ENCODE results near the gene PHLDB2.

GRCh38 chr3:111911446-111911845, 52.4 kb downstream of the PHLDB2 start:
- no peak for TF ChIP-seq HCFC1 (IDR thresholded peaks at IDR 0.05; ENCODE audit: low read length)
- TF ChIP-seq CHD4 (IDR thresholded peaks at IDR 0.05) = no peak
- no peak for TF ChIP-seq SP1 (IDR thresholded peaks at IDR 0.05; ENCODE audit: low read depth, low read length)
- TF ChIP-seq POLR2A (IDR thresholded peaks at IDR 0.05; ENCODE audit: low read depth, low read length) = no peak
- TF ChIP-seq NR2C2 (IDR thresholded peaks at IDR 0.05; ENCODE audit: borderline replicate concordance, control insufficient read depth, insufficient read length, low read depth) = no peak
- TF ChIP-seq SUZ12 (IDR thresholded peaks at IDR 0.05; ENCODE audit: unreplicated experiment) = no peak
- TF ChIP-seq, protein P1, sequence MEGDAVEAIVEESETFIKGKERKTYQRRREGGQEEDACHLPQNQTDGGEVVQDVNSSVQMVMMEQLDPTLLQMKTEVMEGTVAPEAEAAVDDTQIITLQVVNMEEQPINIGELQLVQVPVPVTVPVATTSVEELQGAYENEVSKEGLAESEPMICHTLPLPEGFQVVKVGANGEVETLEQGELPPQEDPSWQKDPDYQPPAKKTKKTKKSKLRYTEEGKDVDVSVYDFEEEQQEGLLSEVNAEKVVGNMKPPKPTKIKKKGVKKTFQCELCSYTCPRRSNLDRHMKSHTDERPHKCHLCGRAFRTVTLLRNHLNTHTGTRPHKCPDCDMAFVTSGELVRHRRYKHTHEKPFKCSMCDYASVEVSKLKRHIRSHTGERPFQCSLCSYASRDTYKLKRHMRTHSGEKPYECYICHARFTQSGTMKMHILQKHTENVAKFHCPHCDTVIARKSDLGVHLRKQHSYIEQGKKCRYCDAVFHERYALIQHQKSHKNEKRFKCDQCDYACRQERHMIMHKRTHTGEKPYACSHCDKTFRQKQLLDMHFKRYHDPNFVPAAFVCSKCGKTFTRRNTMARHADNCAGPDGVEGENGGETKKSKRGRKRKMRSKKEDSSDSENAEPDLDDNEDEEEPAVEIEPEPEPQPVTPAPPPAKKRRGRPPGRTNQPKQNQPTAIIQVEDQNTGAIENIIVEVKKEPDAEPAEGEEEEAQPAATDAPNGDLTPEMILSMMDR (IDR thresholded peaks at IDR 0.05 in 2 of 3, conservative IDR thresholded peaks at IDR 0.05 in 1 of 3; ENCODE audit: control insufficient read depth in 2 of 3, extremely low read depth in 1 of 3, insufficient read depth in 1 of 3, low read depth in 3 of 3, low read length in 3 of 3) = no peak
- TF ChIP-seq MAX (IDR thresholded peaks at IDR 0.05; ENCODE audit: low read depth, low read length) = no peak
- TF ChIP-seq ZBTB11 (CRISPR knock-in tag; IDR thresholded peaks at IDR 0.05) = no peak
- no peak for TF ChIP-seq SPI1 (IDR thresholded peaks at IDR 0.05; ENCODE audit: borderline replicate concordance, insufficient read depth, low read depth, low read length)
- TF ChIP-seq, protein P2, sequence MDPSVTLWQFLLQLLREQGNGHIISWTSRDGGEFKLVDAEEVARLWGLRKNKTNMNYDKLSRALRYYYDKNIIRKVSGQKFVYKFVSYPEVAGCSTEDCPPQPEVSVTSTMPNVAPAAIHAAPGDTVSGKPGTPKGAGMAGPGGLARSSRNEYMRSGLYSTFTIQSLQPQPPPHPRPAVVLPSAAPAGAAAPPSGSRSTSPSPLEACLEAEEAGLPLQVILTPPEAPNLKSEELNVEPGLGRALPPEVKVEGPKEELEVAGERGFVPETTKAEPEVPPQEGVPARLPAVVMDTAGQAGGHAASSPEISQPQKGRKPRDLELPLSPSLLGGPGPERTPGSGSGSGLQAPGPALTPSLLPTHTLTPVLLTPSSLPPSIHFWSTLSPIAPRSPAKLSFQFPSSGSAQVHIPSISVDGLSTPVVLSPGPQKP (IDR thresholded peaks at IDR 0.05; ENCODE audit: low read depth, low read length) = no peak
- TF ChIP-seq IRF3 (IDR thresholded peaks at IDR 0.05) = no peak
- no peak for TF ChIP-seq POLR2AphosphoS5 (IDR thresholded peaks at IDR 0.05; ENCODE audit: low read length)
- no peak for TF ChIP-seq RB1 (IDR thresholded peaks at IDR 0.05; ENCODE audit: borderline replicate concordance)
